ENCODE data around the gene ZP3. TPM values are rescaled to one million over a fixed set of nuclear protein-coding genes. Genes with fewer than 3 reads are reported as not detected.
A peak's percentile ranks its signal among the peaks of the same experiment; 100 is the strongest.

The ZP3 gene
- total and polyA plus RNA-seq, 2 experiments from 2014 or later: not detected

- Histone ChIP-seq H3K4me2 (peak overlapping the region; percentile 76), H3K27ac (peak overlapping the region; percentile 95), H3K36me3 (replicated peaks; ENCODE audit: insufficient read depth, low read depth) (no peaks in the 10 kb centered on the region), H3K9me2 (replicated peaks; ENCODE audit: insufficient read depth) (no peaks in the 10 kb centered on the region), H2AFZ (peak overlapping the region; percentile 81), H3K4me1 (ENCODE audit: insufficient read depth) (peaks cover 10% of the 10 kb centered on the region), H3K27me3 (no peaks in the 10 kb centered on the region), H3K79me2 (no peaks in the 10 kb centered on the region), H3K9me3 (ENCODE audit: low read depth) (no peaks in the 10 kb centered on the region), H4K20me1 (ENCODE audit: insufficient read depth, poor library complexity, severe bottlenecking) (no peaks in the 10 kb centered on the region), H3K4me3 (no peak overlapping the region)
- WGBS (ENCODE audit: low lambda C conversion rate, missing lambda C conversion rate): 84% methylated on average over 7 of the region's 7 CpGs
- TF ChIP-seq CTCF (IDR thresholded peaks at IDR 0.05; ENCODE audit: poor library complexity) (no peak), EZH2 (IDR thresholded peaks at IDR 0.05; ENCODE audit: borderline replicate concordance) (no peak), EZH2phosphoT487 (IDR thresholded peaks at IDR 0.05; ENCODE audit: low read depth, severe bottlenecking, unreplicated experiment) (no peak)
- DNase-seq (ENCODE audit: low spot score): no peak
These were observed 44.2 kb upstream of the ZP3 start for GRCh38 chr7:76380623-76380966.

- peaks cover 10% of the 10 kb centered on the region for H3K4me1 ChIP-seq (ENCODE audit: insufficient read depth)
- no peaks in the 10 kb centered on the region for H3K79me2 ChIP-seq
- H3K27me3 ChIP-seq: no peaks in the 10 kb centered on the region
- no peaks in the 10 kb centered on the region for H3K36me3 ChIP-seq (replicated peaks; ENCODE audit: insufficient read depth, low read depth)
- no peak overlapping the region for H3K4me2 ChIP-seq
- no peaks in the 10 kb centered on the region for H3K9me3 ChIP-seq (ENCODE audit: low read depth)
- no peaks in the 10 kb centered on the region for H4K20me1 ChIP-seq (ENCODE audit: insufficient read depth, poor library complexity, severe bottlenecking)
- H3K4me3 ChIP-seq: no peak overlapping the region
- H3K27ac ChIP-seq: no peak overlapping the region
- TF ChIP-seq EZH2 (IDR thresholded peaks at IDR 0.05; ENCODE audit: borderline replicate concordance) (no peak), EZH2phosphoT487 (IDR thresholded peaks at IDR 0.05; ENCODE audit: low read depth, severe bottlenecking, unreplicated experiment) (no peak), CTCF (IDR thresholded peaks at IDR 0.05; ENCODE audit: poor library complexity) (no peak)
- 95% methylated on average over 7 of the region's 7 CpGs for WGBS (ENCODE audit: low lambda C conversion rate, missing lambda C conversion rate)
- no peak overlapping the region for H2AFZ ChIP-seq
- DNase-seq (ENCODE audit: low spot score): no peak
- no peaks in the 10 kb centered on the region for H3K9me2 ChIP-seq (replicated peaks; ENCODE audit: insufficient read depth)
These were observed 42.9 kb upstream of the ZP3 start for GRCh38 chr7:76381814-76382213.

DNA sequence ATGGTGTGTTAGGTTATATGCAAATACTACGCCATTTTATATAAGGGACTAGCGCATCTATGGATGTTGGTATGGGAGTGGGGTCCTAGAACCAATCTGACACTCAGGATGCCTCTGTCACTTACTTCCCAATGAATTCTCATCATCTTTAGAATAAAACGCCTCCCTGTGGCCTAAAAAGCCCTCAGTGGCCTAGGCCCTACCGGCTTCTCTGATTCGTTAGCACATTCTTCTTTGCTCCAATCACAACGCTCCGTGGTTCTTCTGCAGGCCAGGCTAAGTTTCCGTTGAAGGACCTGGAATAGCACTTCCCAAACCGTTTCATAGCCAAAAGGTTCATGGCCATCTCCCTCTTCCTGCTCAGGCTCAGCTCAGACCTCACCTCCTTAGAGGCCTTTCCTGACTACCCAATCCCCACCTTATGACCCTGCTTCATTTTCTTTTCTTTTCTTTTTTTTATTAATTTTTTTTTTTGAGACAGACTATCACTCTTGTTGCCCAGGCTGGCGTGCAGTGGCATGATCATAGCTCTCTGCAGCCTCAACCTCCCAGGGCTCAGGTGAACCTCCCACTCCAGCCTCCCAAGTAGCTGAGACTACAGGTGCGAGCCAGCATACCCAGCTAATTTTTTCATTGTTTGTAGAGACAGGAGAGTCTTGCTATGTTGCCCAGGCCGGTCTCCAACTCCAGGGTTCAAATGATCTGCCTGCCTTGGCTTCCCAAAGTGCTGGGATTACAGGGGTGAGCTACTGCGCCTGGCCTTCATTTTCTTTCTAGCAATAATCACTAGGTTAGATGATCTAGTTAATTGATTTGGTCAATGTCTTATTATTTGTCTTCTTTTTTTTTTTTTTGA lies 41.4 kb upstream of the ZP3 start:
- Histone ChIP-seq H3K4me2 (no peak overlapping the region), H4K20me1 (ENCODE audit: insufficient read depth, poor library complexity, severe bottlenecking) (no peaks in the 10 kb centered on the region), H3K27ac (no peak overlapping the region), H2AFZ (no peak overlapping the region), H3K4me1 (ENCODE audit: insufficient read depth) (peaks cover 10% of the 10 kb centered on the region), H3K36me3 (replicated peaks; ENCODE audit: insufficient read depth, low read depth) (no peaks in the 10 kb centered on the region), H3K4me3 (no peak overlapping the region), H3K9me3 (ENCODE audit: low read depth) (no peaks in the 10 kb centered on the region), H3K9me2 (replicated peaks; ENCODE audit: insufficient read depth) (no peaks in the 10 kb centered on the region), H3K27me3 (no peaks in the 10 kb centered on the region), H3K79me2 (no peaks in the 10 kb centered on the region)
- no peak for DNase-seq (ENCODE audit: low spot score)
- WGBS (ENCODE audit: low lambda C conversion rate, missing lambda C conversion rate): 73% methylated on average over 13 of the region's 13 CpGs
- no peak for TF ChIP-seq EZH2 (IDR thresholded peaks at IDR 0.05; ENCODE audit: borderline replicate concordance)
- no peak for TF ChIP-seq CTCF (IDR thresholded peaks at IDR 0.05; ENCODE audit: poor library complexity)
- no peak for TF ChIP-seq EZH2phosphoT487 (IDR thresholded peaks at IDR 0.05; ENCODE audit: low read depth, severe bottlenecking, unreplicated experiment)

All from hepatocyte (in vitro differentiated cells).